DND-41 (cell line): ENCODE measurements around the gene IHH.

ENCODE experiments used
- ATAC-seq: fragments of 200-7000 bp; cut with Tn5 transposase; 3 replicates; pipeline ENCODE4 v1.9.1; 2021; ENCODE audit warnings: low read depth; ENCODE audit not compliant: insufficient read depth
- DNase-seq: peaks from one replicate; pipeline ENCODE4 v3.0.0-alpha.2; 2020
- H2AFZ ChIP-seq: 2 replicates; pipeline ENCODE4 v1.6.0; 2012; ENCODE audit warnings: low read depth, low read length
- H3K27ac ChIP-seq: 2 replicates; pipeline ENCODE4 v1.5.1; 2012; ENCODE audit warnings: low read length, inconsistent platforms
- H3K27me3 ChIP-seq: fragments of 200-600 bp; sonication (generic); 2 replicates; pipeline ENCODE4 v1.6.0; 2012; ENCODE audit warnings: low read length, mild to moderate bottlenecking, inconsistent platforms; ENCODE audit not compliant: insufficient read depth, poor library complexity
- H3K36me3 ChIP-seq: 2 replicates; pipeline ENCODE4 v1.5.1; 2012; ENCODE audit warnings: low read length, inconsistent platforms; ENCODE audit not compliant: insufficient read depth
- H3K4me1 ChIP-seq: 2 replicates; pipeline ENCODE4 v1.5.1; 2012; ENCODE audit warnings: mild to moderate bottlenecking, low read length; ENCODE audit not compliant: insufficient read depth
- H3K4me2 ChIP-seq: 2 replicates; pipeline ENCODE4 v1.6.0; 2012; ENCODE audit warnings: mild to moderate bottlenecking, moderate library complexity, low read length, inconsistent platforms; ENCODE audit not compliant: insufficient read depth
- H3K4me3 ChIP-seq, 2 experiments: fragments of 200-600 bp in 1 of 2; shearing (Covaris generic) in 1 of 2; 2 replicates each; pipeline ENCODE4 v1.5.1; 2012 to 2016; ENCODE audit warnings: inconsistent platforms in 2 of 2, low read length in 2 of 2, mild to moderate bottlenecking in 2 of 2, low read depth in 1 of 2, moderate library complexity in 1 of 2
- H3K79me2 ChIP-seq: 2 replicates; pipeline ENCODE4 v1.6.0; 2012; ENCODE audit warnings: low read length, inconsistent platforms; ENCODE audit not compliant: insufficient read depth
- H3K9ac ChIP-seq: 2 replicates; pipeline ENCODE4 v1.6.0; 2012; ENCODE audit warnings: low read depth, mild to moderate bottlenecking, inconsistent platforms, low read length, moderate library complexity
- H3K9me3 ChIP-seq: 2 replicates; pipeline ENCODE4 v1.5.1; 2012; ENCODE audit warnings: low read length, moderate library complexity, mild to moderate bottlenecking, inconsistent platforms; ENCODE audit not compliant: insufficient read depth, severe bottlenecking
- H4K20me1 ChIP-seq: 2 replicates; pipeline ENCODE4 v1.6.0; 2012; ENCODE audit warnings: low read length; ENCODE audit not compliant: insufficient read depth
- EZH2 ChIP-seq: IDR thresholded peaks from 3 replicates; pipeline ENCODE4 v1.6.1; 2012; ENCODE audit warnings: borderline replicate concordance, low read depth, mild to moderate bottlenecking, moderate library complexity, low read length, inconsistent platforms; ENCODE audit not compliant: severe bottlenecking
- TF ChIP-seq, protein P1 (sequence below): IDR thresholded peaks from 2 replicates; pipeline ENCODE4 v1.5.1; 2012; ENCODE audit warnings: borderline replicate concordance, low read length, moderate library complexity, mild to moderate bottlenecking; ENCODE audit not compliant: poor library complexity, severe bottlenecking; ENCODE audit errors: extremely low read depth

IHH gene

DNA sequence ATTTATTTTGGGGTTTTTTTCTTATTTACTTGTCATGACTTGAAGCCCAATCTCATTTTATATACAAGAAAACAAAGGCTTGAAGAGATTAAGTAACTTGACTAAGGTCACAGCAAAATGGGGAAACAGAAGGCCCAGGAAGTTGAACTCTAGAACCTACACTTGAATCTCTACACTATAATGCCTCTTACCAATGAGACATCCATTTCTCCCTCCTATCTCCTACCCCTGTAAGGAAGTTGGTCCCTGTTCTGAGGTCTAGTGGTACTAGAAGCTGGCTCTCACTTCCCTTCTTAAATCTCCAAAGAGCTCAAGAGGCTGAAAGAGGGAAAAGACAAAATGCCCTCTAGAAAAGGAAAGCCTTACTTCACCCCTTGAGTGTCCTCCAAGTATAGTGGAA lies 25.5 kb upstream of the IHH start:
- Histone ChIP-seq H3K9ac (no peak overlapping the region), H3K27ac (no peak overlapping the region), H3K27me3 (no peaks in the 10 kb centered on the region), H3K4me1 (no peaks in the 10 kb centered on the region), H3K4me2 (no peak overlapping the region), H3K9me3 (no peaks in the 10 kb centered on the region), H3K36me3 (no peaks in the 10 kb centered on the region), H3K79me2 (no peaks in the 10 kb centered on the region), H3K4me3 (no peak overlapping the region), H2AFZ (no peak overlapping the region), H4K20me1 (no peaks in the 10 kb centered on the region)
- no peak for DNase-seq
- TF ChIP-seq, protein P1, sequence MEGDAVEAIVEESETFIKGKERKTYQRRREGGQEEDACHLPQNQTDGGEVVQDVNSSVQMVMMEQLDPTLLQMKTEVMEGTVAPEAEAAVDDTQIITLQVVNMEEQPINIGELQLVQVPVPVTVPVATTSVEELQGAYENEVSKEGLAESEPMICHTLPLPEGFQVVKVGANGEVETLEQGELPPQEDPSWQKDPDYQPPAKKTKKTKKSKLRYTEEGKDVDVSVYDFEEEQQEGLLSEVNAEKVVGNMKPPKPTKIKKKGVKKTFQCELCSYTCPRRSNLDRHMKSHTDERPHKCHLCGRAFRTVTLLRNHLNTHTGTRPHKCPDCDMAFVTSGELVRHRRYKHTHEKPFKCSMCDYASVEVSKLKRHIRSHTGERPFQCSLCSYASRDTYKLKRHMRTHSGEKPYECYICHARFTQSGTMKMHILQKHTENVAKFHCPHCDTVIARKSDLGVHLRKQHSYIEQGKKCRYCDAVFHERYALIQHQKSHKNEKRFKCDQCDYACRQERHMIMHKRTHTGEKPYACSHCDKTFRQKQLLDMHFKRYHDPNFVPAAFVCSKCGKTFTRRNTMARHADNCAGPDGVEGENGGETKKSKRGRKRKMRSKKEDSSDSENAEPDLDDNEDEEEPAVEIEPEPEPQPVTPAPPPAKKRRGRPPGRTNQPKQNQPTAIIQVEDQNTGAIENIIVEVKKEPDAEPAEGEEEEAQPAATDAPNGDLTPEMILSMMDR, result no peak
- TF ChIP-seq EZH2, result no peak
- no peak for ATAC-seq

GRCh38 chr2:219084791-219085190 lies 24.1 kb upstream of the IHH start:
- ATAC-seq, result peak; percentile 57; the same call in 2 of the 3 replicates
- H3K27me3 ChIP-seq, result no peaks in the 10 kb centered on the region
- no peak overlapping the region for H3K4me3 ChIP-seq
- H2AFZ ChIP-seq, result no peak overlapping the region
- no peaks in the 10 kb centered on the region for H4K20me1 ChIP-seq
- no peak overlapping the region for H3K27ac ChIP-seq
- no peaks in the 10 kb centered on the region for H3K36me3 ChIP-seq
- TF ChIP-seq EZH2, result no peak
- no peaks in the 10 kb centered on the region for H3K4me1 ChIP-seq
- H3K9me3 ChIP-seq, result no peaks in the 10 kb centered on the region
- H3K79me2 ChIP-seq, result no peaks in the 10 kb centered on the region
- H3K4me2 ChIP-seq, result no peak overlapping the region
- DNase-seq, result no peak
- H3K9ac ChIP-seq, result no peak overlapping the region

DNA sequence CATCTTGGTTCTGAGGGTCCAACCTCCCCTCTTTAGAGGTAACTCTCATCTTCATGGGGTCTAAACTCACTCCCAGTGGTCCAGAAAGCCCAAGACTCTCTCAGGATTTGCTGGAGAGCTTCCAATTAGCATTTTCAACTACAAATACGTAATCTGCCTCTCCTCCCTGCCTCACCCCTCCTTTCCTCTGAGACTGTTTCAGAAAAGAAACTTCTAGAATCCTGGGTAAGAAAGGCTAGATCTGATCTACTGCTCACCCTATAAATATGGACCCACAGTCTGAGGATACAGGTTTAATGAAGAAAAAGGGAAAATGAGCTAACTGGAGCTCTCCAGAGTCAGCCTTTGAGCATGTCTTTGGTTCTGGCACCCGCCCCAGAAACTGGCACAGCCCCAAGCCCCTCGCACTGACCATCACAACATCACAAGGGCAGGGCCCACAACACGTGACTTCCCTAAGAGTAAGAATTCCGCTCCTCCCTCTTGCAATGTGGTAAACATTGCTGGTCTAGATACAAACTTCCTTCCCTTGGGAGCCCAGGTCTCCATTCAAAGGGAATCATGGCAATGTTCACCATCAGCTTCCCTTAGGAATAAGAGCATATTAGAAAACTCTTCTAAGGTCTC lies 21.7 kb upstream of the IHH start:
- Histone ChIP-seq H3K4me2 (no peak overlapping the region), H3K27me3 (no peaks in the 10 kb centered on the region), H4K20me1 (no peaks in the 10 kb centered on the region), H3K9ac (no peak overlapping the region), H3K27ac (no peak overlapping the region), H3K4me1 (no peaks in the 10 kb centered on the region), H2AFZ (no peak overlapping the region), H3K4me3 (no peak overlapping the region), H3K79me2 (no peaks in the 10 kb centered on the region), H3K9me3 (no peaks in the 10 kb centered on the region), H3K36me3 (peaks cover 6% of the 10 kb centered on the region; the same call in 1 of the 2 replicates)
- ATAC-seq (no peak), DNase-seq (no peak)
- TF ChIP-seq EZH2, result no peak
- TF ChIP-seq, protein P1, result no peak

GRCh38 chr2:219081701-219082331 lies 21.1 kb upstream of the IHH start:
- Histone ChIP-seq H3K36me3 (peaks cover 12% of the 10 kb centered on the region; the same call in 1 of the 2 replicates), H3K27me3 (no peaks in the 10 kb centered on the region), H3K4me1 (no peaks in the 10 kb centered on the region), H3K4me3 (no peak overlapping the region), H3K79me2 (no peaks in the 10 kb centered on the region), H2AFZ (no peak overlapping the region), H4K20me1 (no peaks in the 10 kb centered on the region), H3K9ac (no peak overlapping the region), H3K27ac (no peak overlapping the region), H3K4me2 (no peak overlapping the region), H3K9me3 (no peaks in the 10 kb centered on the region)
- DNase-seq (no peak), ATAC-seq (no peak)
- TF ChIP-seq, protein P1, result no peak
- TF ChIP-seq EZH2, result no peak
